ENCODE data around the gene TLR9. TPM values are rescaled to one million over a fixed set of nuclear protein-coding genes. Genes with fewer than 3 reads are reported as not detected.

The TLR9 gene
- total RNA-seq, 1 experiment from 2014 or later: not detected

DNA sequence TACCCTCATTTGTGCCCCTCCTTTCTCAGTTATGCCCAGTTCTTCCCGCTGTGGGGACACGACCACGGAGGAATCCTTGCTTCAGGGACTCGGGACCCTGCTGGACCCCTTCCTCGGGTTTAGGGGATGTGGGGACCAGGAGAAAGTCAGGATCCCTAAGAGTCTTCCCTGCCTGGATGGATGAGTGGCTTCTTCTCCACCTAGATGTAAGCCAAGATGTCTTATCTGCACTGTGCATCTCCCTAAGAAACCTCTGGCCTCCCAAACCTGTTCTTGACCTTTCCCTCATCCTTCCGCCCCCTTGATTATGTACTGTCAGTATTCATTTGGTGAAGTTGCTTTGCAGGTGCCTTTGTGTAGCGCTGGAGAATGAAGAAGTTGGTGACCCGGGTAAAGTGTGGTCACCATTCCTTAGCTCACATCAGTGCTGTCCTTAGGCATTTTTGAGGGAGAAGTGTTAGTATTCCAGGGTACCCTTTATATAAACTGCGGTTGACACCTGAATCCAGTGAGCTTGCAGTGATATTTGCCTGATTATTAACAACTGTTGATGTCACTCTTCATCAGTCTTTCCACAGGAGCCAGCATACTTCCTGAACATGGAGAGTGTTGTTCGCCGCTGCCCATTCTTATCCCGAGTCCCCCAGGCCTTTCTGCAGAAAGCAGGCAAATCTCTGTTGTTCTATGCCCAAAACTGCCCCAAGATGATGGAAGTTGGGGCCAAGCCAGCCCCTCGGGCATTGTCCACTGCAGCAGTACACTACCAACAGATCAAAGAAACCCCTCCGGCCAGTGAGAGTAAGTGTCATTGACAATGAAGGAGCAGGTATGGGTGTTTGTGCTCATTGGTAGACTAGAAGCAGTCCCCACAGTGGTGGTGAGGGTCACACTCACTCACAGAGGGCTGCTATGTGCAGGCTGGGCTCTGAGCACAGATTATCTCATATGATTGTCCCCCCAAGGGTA is 26.5 kb downstream of the TLR9 start:
- Histone ChIP-seq H2AFZ (ENCODE audit: low read length) (no peak overlapping the region), H3K79me1 (ENCODE audit: insufficient read depth, low read depth, low read length, poor library complexity, severe bottlenecking) (no peaks in the 10 kb centered on the region), H2BK15ac (ENCODE audit: low read depth, low read length) (no peak overlapping the region), H3K18ac (ENCODE audit: insufficient read length, low read depth, low read length) (no peak overlapping the region), H2AK5ac (ENCODE audit: insufficient read length, low read length) (no peak overlapping the region), H3K23me2 (ENCODE audit: insufficient read length, low read depth, low read length, poor library complexity, severe bottlenecking) (peaks cover 7% of the 10 kb centered on the region), H2BK5ac (ENCODE audit: insufficient read length, low read length) (no peak overlapping the region), H3K79me2 (ENCODE audit: insufficient read depth, low read length) (no peaks in the 10 kb centered on the region), H3K9me3 (ENCODE audit: control insufficient read depth, low read depth, low read length) (no peaks in the 10 kb centered on the region), H4K91ac (ENCODE audit: insufficient read length, low read depth, low read length) (no peak overlapping the region), H3K56ac (ENCODE audit: insufficient read length, low read depth, low read length) (no peak overlapping the region), H3T11ph (ENCODE audit: low read length) (no peak overlapping the region), H4K8ac (replicated peaks; ENCODE audit: insufficient read length, low read depth, low read length) (no peak overlapping the region), H4K20me1 (ENCODE audit: control insufficient read depth, insufficient read depth, insufficient read length) (no peaks in the 10 kb centered on the region), H3K27ac (ENCODE audit: insufficient read length, low read depth, low read length) (no peak overlapping the region), H2BK120ac (ENCODE audit: low read depth, low read length, poor library complexity, severe bottlenecking) (no peak overlapping the region), H2BK20ac (ENCODE audit: low read depth, low read length, poor library complexity, severe bottlenecking) (no peak overlapping the region), H3K27me3 (ENCODE audit: insufficient read depth, low read length) (no peaks in the 10 kb centered on the region; the same call in 1 of the 2 replicates), H3K4ac (ENCODE audit: low read depth, low read length) (no peak overlapping the region), H4K5ac (ENCODE audit: insufficient read length, low read depth, low read length) (no peak overlapping the region), H3K9ac (ENCODE audit: extremely low read depth, insufficient read length, low read length) (peak overlapping the region; percentile 58), H3K4me1 (ENCODE audit: insufficient read depth, low read length) (no peaks in the 10 kb centered on the region), H3K14ac (ENCODE audit: insufficient read depth, low read length) (peak overlapping the region; percentile 25; the same call in 1 of the 2 replicates), H3K23ac (ENCODE audit: insufficient read length, low read depth, low read length) (no peak overlapping the region), H2BK12ac (ENCODE audit: insufficient read length, low read depth, low read length) (no peak overlapping the region), H3K4me2 (ENCODE audit: insufficient read depth, insufficient read length, low read length) (peak overlapping the region; percentile 82)
- no CpG with 5 or more reads among the region's 14 CpGs for WGBS (ENCODE audit: extremely low coverage, insufficient read length, low lambda C conversion rate)
- H3K36me3 Mint-ChIP-seq (ENCODE audit: insufficient read depth in 1 of 3, low read depth in 3 of 3): peaks cover 19 to 47% (median 41%) of the 10 kb centered on the region in 3 experiments; a peak in 6 of 7 replicates
- H3K4me3 Mint-ChIP-seq: peak overlapping the region; percentile 98 to 99
- no peak for DNase-seq
- TF ChIP-seq, protein P1, sequence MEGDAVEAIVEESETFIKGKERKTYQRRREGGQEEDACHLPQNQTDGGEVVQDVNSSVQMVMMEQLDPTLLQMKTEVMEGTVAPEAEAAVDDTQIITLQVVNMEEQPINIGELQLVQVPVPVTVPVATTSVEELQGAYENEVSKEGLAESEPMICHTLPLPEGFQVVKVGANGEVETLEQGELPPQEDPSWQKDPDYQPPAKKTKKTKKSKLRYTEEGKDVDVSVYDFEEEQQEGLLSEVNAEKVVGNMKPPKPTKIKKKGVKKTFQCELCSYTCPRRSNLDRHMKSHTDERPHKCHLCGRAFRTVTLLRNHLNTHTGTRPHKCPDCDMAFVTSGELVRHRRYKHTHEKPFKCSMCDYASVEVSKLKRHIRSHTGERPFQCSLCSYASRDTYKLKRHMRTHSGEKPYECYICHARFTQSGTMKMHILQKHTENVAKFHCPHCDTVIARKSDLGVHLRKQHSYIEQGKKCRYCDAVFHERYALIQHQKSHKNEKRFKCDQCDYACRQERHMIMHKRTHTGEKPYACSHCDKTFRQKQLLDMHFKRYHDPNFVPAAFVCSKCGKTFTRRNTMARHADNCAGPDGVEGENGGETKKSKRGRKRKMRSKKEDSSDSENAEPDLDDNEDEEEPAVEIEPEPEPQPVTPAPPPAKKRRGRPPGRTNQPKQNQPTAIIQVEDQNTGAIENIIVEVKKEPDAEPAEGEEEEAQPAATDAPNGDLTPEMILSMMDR (conservative IDR thresholded peaks at IDR 0.05): no peak
- peaks cover 2% of the 10 kb centered on the region; the same call in 1 of the 2 replicates for H3K27me3 Mint-ChIP-seq (ENCODE audit: low read depth)
- H3K9me3 Mint-ChIP-seq: no peaks in the 10 kb centered on the region
- peaks cover 16 to 17% of the 10 kb centered on the region in 2 experiments for H3K4me1 Mint-ChIP-seq
- H3K27ac Mint-ChIP-seq: peak overlapping the region in 2 of 3 experiments; percentile 94 to 95; a peak in 3 of 7 replicates
